ENCODE measurements around the gene SHOC2. TPM values are rescaled to one million over a fixed set of nuclear protein-coding genes. Genes with fewer than 3 reads are reported as not detected.

SHOC2 gene
- total RNA-seq, 2 donors from 2014 or later, result 32.9 to 48.9 TPM

- TF ChIP-seq, protein P1, sequence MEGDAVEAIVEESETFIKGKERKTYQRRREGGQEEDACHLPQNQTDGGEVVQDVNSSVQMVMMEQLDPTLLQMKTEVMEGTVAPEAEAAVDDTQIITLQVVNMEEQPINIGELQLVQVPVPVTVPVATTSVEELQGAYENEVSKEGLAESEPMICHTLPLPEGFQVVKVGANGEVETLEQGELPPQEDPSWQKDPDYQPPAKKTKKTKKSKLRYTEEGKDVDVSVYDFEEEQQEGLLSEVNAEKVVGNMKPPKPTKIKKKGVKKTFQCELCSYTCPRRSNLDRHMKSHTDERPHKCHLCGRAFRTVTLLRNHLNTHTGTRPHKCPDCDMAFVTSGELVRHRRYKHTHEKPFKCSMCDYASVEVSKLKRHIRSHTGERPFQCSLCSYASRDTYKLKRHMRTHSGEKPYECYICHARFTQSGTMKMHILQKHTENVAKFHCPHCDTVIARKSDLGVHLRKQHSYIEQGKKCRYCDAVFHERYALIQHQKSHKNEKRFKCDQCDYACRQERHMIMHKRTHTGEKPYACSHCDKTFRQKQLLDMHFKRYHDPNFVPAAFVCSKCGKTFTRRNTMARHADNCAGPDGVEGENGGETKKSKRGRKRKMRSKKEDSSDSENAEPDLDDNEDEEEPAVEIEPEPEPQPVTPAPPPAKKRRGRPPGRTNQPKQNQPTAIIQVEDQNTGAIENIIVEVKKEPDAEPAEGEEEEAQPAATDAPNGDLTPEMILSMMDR (IDR thresholded peaks at IDR 0.05), result no peak
- H3K4me3 ChIP-seq, result no peak overlapping the region
- H3K36me3 ChIP-seq, result no peaks in the 10 kb centered on the region
- H3K27me3 ChIP-seq, result no peaks in the 10 kb centered on the region
- no peaks in the 10 kb centered on the region for H3K9me3 ChIP-seq
- H3K27ac ChIP-seq, result no peak overlapping the region
- H3K4me1 ChIP-seq, result no peaks in the 10 kb centered on the region
- DNase-seq (ENCODE audit: low spot score), result no peak
Observed at GRCh38 chr10:110971638-110972037, 52.2 kb downstream of the SHOC2 start.

DNA sequence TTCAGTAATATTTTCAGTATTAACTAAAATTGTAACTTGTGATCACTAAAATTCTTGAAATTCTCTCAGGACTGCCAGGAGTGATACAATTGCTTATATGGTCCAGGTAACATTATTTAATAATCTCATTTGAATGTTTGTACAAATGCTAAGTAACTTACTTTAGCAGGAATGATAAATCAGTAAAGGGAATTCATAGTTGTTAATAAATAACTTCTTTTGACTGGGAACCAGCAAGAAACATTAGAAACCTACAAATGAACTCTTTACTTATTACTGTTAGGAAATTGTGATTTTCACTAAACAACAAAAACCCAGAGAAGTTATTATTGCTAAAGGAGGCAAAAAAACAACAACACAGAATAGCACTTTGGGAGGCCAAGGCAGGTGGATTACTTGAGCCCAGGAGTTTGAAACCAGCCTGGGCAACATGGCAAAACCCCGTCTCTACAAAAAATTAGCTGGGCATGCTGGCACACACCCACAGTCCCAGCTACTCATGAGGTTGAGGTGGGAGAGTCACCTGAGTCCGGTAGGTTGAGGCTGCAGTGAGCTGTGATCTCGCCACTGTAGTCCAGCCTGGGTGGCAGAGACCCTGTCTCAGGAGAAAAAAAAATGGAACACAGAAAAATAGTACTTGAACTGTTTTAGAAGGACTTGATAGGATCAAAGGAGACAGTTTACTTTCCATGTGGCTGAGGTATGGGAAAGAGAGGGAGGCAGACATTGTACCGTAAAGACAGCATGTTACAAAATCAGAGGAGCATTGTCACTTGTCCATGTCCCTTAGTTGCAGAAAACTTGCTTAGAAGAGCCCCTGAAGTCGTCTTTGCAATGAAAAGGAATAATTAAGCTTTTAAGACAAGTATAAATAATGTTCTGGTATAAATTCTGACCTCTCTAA lies 53.1 kb downstream of the SHOC2 start:
- H3K36me3 ChIP-seq, result no peaks in the 10 kb centered on the region
- TF ChIP-seq, protein P1 (IDR thresholded peaks at IDR 0.05), result no peak
- no peak overlapping the region for H3K4me3 ChIP-seq
- no peaks in the 10 kb centered on the region for H3K9me3 ChIP-seq
- no peak for DNase-seq (ENCODE audit: low spot score)
- H3K4me1 ChIP-seq, result peaks cover 0 to 3% of the 10 kb centered on the region in 2 donors
- no peaks in the 10 kb centered on the region for H3K27me3 ChIP-seq
- no peak overlapping the region for H3K27ac ChIP-seq

GRCh38 chr10:110973400-110973799 lies 54.0 kb downstream of the SHOC2 start:
- H3K27me3 ChIP-seq, result no peaks in the 10 kb centered on the region
- no peaks in the 10 kb centered on the region for H3K9me3 ChIP-seq
- H3K4me1 ChIP-seq, result peaks cover 0 to 12% of the 10 kb centered on the region in 2 donors
- TF ChIP-seq, protein P1 (IDR thresholded peaks at IDR 0.05), result no peak
- no peak overlapping the region for H3K4me3 ChIP-seq
- H3K36me3 ChIP-seq, result no peaks in the 10 kb centered on the region
- DNase-seq (ENCODE audit: low spot score), result no peak
- no peak overlapping the region for H3K27ac ChIP-seq

DNA sequence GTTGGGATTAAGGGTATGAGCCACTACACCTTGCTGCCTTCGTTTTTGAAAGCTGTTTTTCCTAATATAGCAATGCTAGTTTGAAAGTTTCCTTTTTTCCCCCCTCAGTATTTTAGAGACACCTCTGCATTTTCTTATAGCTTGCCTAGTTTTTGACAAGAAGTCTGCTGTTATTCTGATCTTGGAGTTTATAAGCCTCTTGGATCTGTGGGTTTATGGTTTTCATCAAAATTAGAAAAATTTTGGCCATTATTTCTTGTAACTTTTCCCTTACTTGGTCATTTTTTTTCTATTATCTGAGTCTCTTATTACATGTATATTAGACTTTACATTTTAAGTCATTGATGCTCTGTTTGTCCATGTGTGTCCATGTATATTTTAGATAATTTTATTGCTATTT lies 57.2 kb downstream of the SHOC2 start:
- Histone ChIP-seq H3K36me3 (no peaks in the 10 kb centered on the region), H3K4me1 (peaks cover 0 to 13% of the 10 kb centered on the region in 2 donors), H3K27ac (no peak overlapping the region), H3K9me3 (no peaks in the 10 kb centered on the region), H3K27me3 (no peaks in the 10 kb centered on the region), H3K4me3 (no peak overlapping the region)
- no peak for DNase-seq (ENCODE audit: low spot score)
- TF ChIP-seq, protein P1 (IDR thresholded peaks at IDR 0.05), result no peak

GRCh38 chr10:110977662-110978061 lies 58.3 kb downstream of the SHOC2 start:
- TF ChIP-seq, protein P1 (IDR thresholded peaks at IDR 0.05), result no peak
- Histone ChIP-seq H3K27ac (no peak overlapping the region), H3K9me3 (no peaks in the 10 kb centered on the region), H3K4me3 (no peak overlapping the region), H3K27me3 (no peaks in the 10 kb centered on the region), H3K36me3 (no peaks in the 10 kb centered on the region), H3K4me1 (peaks cover 0 to 13% of the 10 kb centered on the region in 2 donors)
- no peak for DNase-seq (ENCODE audit: low spot score)

Measured in right atrium auricular region (tissue), 2 donors.